ENCODE data around the gene ZNF678.
"Not testable (repeated sequence)": the region's sequence is repeated elsewhere in the genome, so short reads cannot be mapped to it uniquely, and the experiment has no call there.

Gene ZNF678

GRCh38 chr1:227604446-227604845 is 41.1 kb downstream of the ZNF678 start:
- no peak overlapping the region for H3K4me3 ChIP-seq (ENCODE audit: low read length)
- TF ChIP-seq CTCF (conservative IDR thresholded peaks at IDR 0.05; ENCODE audit: low read depth, low read length), result no peak
- no peak for DNase-seq (ENCODE audit: low read depth)

- H3K4me3 ChIP-seq (ENCODE audit: low read length); DNase-seq (ENCODE audit: low read depth): not testable (repeated sequence)
Measured at GRCh38 chr1:227606271-227606670, 42.9 kb downstream of the ZNF678 start.

GRCh38 chr1:227607336-227607898 is 44.1 kb downstream of the ZNF678 start:
- no peak overlapping the region for H3K4me3 ChIP-seq (ENCODE audit: low read length)
- no peak for DNase-seq (ENCODE audit: low read depth)
- no peak for TF ChIP-seq CTCF (conservative IDR thresholded peaks at IDR 0.05; ENCODE audit: low read depth, low read length)

GRCh38 chr1:227612658-227613057 is 49.3 kb downstream of the ZNF678 start:
- TF ChIP-seq CTCF (conservative IDR thresholded peaks at IDR 0.05; ENCODE audit: low read depth, low read length), result no peak
- no peak for DNase-seq (ENCODE audit: low read depth)
- H3K4me3 ChIP-seq (ENCODE audit: low read length), result no peak overlapping the region

- DNase-seq (ENCODE audit: low read depth), result no peak
- no peak overlapping the region for H3K4me3 ChIP-seq (ENCODE audit: low read length)
- TF ChIP-seq CTCF (conservative IDR thresholded peaks at IDR 0.05; ENCODE audit: low read depth, low read length), result no peak
Measured at GRCh38 chr1:227613526-227613925, 50.2 kb downstream of the ZNF678 start.

- no peak overlapping the region for H3K4me3 ChIP-seq (ENCODE audit: low read length)
- DNase-seq (ENCODE audit: low read depth), result no peak
- TF ChIP-seq CTCF (conservative IDR thresholded peaks at IDR 0.05; ENCODE audit: low read depth, low read length), result no peak
Measured at GRCh38 chr1:227621211-227621610, 57.9 kb downstream of the ZNF678 start.

- TF ChIP-seq CTCF (conservative IDR thresholded peaks at IDR 0.05; ENCODE audit: low read depth, low read length), result no peak
- no peak for DNase-seq (ENCODE audit: low read depth)
- H3K4me3 ChIP-seq (ENCODE audit: low read length), result no peak overlapping the region
Measured at GRCh38 chr1:227622739-227623475, 59.6 kb downstream of the ZNF678 start.
